Right renal cortex interstitium (tissue), 3 donors: Measurements from ENCODE around the gene JUNB. TPM values are rescaled to one million over a fixed set of nuclear protein-coding genes. Genes with fewer than 3 reads are reported as not detected.

Experiments
- DNase-seq, 3 donors: peaks; one replicate each; pipeline ENCODE4 v3.0.0-alpha.2; 2013; ENCODE audit warnings: low read depth in 3 of 3, low spot score in 2 of 3
- polyA plus RNA-seq, 3 donors: library from polyadenylated mRNA; unstranded; fragments of 120-200 nt; gene quantifications; one replicate each; pipeline ENCODE4 v1.2.1, GENCODE V29; 2013; ENCODE audit not compliant: insufficient read length in 3 of 3

Gene JUNB
- polyA plus RNA-seq, 3 donors = 21.4 to 47.8 (median 32.9) TPM

DNA sequence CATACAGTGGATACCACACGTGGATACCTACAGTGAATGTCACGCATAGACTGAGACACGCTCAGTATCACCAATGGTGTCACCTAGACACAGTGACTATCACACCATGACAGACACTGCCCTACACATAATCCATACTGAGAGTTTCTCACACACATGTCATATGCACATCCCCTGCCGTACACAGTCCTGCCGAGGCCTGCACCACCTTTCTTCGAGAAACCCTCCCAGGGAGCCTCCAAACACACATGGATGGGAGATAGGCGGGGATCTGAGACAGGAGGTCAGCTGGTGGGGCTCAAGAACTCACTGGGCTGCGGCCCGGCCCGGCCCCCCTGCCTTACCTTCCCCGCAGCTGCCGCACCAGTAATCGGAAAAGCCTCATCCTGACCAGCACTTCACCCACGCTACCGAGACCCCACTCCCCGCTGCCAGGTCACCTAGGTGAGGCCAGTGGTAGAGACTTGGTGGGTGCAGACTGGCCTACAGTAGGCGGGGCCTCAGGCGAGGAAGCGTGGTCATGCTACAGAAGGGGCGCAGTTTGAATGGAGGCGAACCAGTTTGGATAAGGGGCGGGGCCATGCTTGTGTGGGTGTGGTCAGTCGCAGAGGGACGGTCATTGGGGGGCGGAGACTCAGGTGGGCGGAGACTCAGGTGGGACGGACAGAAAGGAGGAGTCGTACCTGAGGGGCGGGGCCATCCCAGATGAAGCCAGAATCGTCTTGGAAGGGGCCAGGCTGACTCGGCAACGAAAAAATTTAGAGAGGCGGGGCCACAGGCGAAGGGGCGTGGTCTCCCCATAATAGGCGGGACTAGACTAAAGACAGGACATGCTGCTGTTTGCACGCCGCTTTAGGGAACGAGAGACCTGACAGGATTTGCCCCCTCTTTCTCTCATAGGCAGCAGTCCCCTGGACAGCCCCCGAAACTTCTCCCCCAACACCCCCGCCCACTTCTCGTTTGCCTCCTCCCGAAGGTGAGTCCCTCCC is 49.1 kb downstream of the JUNB start:
- DNase-seq = no peak

DNA sequence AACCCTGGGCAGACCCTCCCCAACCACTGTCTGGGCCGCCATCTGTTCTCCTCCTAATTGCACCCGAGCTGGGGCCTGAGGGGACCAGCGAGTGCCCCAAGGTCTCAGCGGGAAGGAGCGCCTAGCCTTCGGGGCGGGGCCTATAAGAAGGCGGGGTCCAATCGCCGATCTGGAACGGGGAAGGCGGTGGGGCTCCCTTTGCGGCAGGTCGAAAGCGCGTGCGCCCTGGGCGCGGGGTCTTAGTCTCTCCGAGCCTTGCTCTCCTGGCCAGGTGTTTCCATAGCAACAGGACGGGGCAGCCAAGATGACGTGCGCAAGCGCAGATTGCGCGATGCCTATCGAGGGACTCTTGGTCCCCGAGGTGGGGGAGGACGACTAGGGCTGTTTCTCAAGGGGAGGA is 49.8 kb downstream of the JUNB start:
- no peak for DNase-seq

DNA sequence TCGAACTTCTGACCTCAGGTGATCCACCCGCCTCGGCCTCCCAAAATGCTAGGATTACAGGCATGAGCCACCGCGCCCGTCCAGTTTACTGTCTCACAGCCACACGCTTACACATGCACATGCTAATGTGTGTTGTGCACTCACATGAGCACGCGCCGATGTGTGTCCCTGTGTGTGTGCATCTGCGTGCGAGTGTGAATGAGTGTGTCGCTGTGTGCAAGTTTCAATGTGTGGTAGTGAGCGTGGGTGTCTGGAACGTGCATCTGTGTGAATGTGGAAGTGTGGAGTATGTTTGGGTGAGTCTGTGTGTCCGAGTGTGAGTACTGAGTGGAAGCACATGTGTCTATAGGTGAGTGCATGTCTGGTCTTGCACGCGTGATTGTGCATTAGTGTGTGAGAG is 51.2 kb downstream of the JUNB start:
- DNase-seq = no peak

Other genes starting within 250 kb of the JUNB start
- gene ZNF564, start 240.0 kb upstream of the JUNB start, polyA plus RNA-seq = 10 to 100 TPM; 13.8 to 15.4 (median 14.3) TPM
- 1 to 10 TPM; 3.3 to 5.3 (median 4.7) TPM for gene ZNF490, start 180.7 kb upstream of the JUNB start, polyA plus RNA-seq
- gene ZNF791, start 180.6 kb upstream of the JUNB start, polyA plus RNA-seq = 10 to 100 TPM; 21.3 to 25.4 (median 23.2) TPM
- gene MAN2B1, start 124.7 kb upstream of the JUNB start, polyA plus RNA-seq = 10 to 100 TPM; 23.6 to 26.0 (median 24.1) TPM
- gene WDR83, start 124.7 kb upstream of the JUNB start, polyA plus RNA-seq = 10 to 100 TPM; 11.9 to 14.5 (median 13.7) TPM
- gene DHPS, start 109.6 kb upstream of the JUNB start, polyA plus RNA-seq = 10 to 100 TPM; 72.8 to 76.2 (median 72.9) TPM
- not detected for gene GNG14, start 103.5 kb upstream of the JUNB start, polyA plus RNA-seq
- gene FBXW9, start 94.9 kb upstream of the JUNB start, polyA plus RNA-seq = 10 to 100 TPM; 12.0 to 14.3 (median 12.6) TPM
- 10 to 100 TPM; 62.2 to 66.0 (median 62.9) TPM for gene TNPO2, start 67.6 kb upstream of the JUNB start, polyA plus RNA-seq
- gene TRIR, start 56.8 kb upstream of the JUNB start, polyA plus RNA-seq = 100 to 1,000 TPM; 125 to 160 (median 151) TPM
- 10 to 100 TPM; 83.8 to 97.1 (median 89.2) TPM for gene GET3, start 54.0 kb upstream of the JUNB start, polyA plus RNA-seq
- gene BEST2, start 39.7 kb upstream of the JUNB start, polyA plus RNA-seq = under 1 TPM in 2 of 3 donors, not detected in 1; 0.07 to 0.08 TPM
- 10 to 100 TPM; 34.5 to 47.7 (median 42.4) TPM for gene HOOK2, start 15.9 kb upstream of the JUNB start, polyA plus RNA-seq
- gene PRDX2, start 10.3 kb downstream of the JUNB start, polyA plus RNA-seq = 100 to 1,000 TPM; 286 to 323 (median 296) TPM
- gene THSD8, start 10.6 kb downstream of the JUNB start, polyA plus RNA-seq = 1 to 10 TPM; 1.7 to 7.5 (median 5.9) TPM
- 10 to 100 TPM; 31.6 to 35.6 (median 34.9) TPM for gene RNASEH2A, start 15.1 kb downstream of the JUNB start, polyA plus RNA-seq
- gene RTBDN, start 43.1 kb downstream of the JUNB start, polyA plus RNA-seq = not detected
- under 1 TPM; 0.80 to 0.99 (median 0.89) TPM for gene MAST1, start 47.0 kb downstream of the JUNB start, polyA plus RNA-seq
- 10 to 100 TPM; 10.1 to 15.0 (median 11.6) TPM for gene DNASE2, start 90.0 kb downstream of the JUNB start, polyA plus RNA-seq
- gene KLF1, start 95.7 kb downstream of the JUNB start, polyA plus RNA-seq = under 1 TPM; 0.39 to 0.44 (median 0.40) TPM
- 10 to 100 TPM; 24.0 to 30.4 (median 27.6) TPM for gene GCDH, start 99.7 kb downstream of the JUNB start, polyA plus RNA-seq
- gene SYCE2, start 127.8 kb downstream of the JUNB start, polyA plus RNA-seq = 1 to 10 TPM; 1.7 to 3.6 (median 2.7) TPM
- gene FARSA, start 142.2 kb downstream of the JUNB start, polyA plus RNA-seq = 10 to 100 TPM; 42.7 to 49.7 (median 42.7) TPM
- gene CALR, start 147.1 kb downstream of the JUNB start, polyA plus RNA-seq = 1,000 to 10,000 TPM in 1 of 3 donors, 100 to 1,000 TPM in 2; 833 to 1,059 (median 960) TPM
- gene RAD23A, start 154.4 kb downstream of the JUNB start, polyA plus RNA-seq = 10 to 100 TPM; 59.3 to 69.3 (median 61.7) TPM
- gene GADD45GIP1, start 165.7 kb downstream of the JUNB start, polyA plus RNA-seq = 10 to 100 TPM; 28.0 to 33.3 (median 30.6) TPM
- under 1 TPM in 2 of 3 donors, not detected in 1; 0.11 to 0.15 TPM for gene DAND5, start 178.1 kb downstream of the JUNB start, polyA plus RNA-seq
- gene NFIX, start 204.0 kb downstream of the JUNB start, polyA plus RNA-seq = 10 to 100 TPM; 13.3 to 15.0 (median 14.2) TPM